GM19023 (cell line): ENCODE measurements around the gene SLC12A2.

ENCODE experiments used
- ATAC-seq: cut with Tn5 transposase; IDR thresholded peaks from one replicate; pipeline ENCODE4 v1.9.1; 2021; ENCODE audit warnings: mild to moderate bottlenecking, moderate library complexity; ENCODE audit not compliant: unreplicated experiment

Gene SLC12A2

DNA sequence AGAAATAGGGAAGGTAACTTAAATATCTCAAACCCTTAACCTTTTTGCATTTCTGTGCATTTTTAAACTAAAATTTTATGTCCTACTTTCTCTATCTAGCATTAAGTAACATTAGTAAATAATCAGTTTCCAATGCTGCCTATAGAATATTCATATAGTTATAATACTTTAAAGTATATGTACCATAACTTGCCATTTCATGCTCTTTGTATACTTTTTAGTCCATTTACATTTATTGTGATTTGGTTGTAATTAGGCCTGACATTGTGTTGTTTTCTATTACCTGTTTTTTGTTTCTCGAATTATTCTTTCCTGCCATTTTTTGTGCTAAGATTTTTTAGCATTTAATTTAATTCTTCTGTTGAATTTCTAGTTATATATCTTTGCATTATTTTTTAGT lies 13.7 kb downstream of the SLC12A2 start:
- ATAC-seq = no peak

- ATAC-seq = no peak
These were observed 14.2 kb downstream of the SLC12A2 start for GRCh38 chr5:128097781-128098180.

GRCh38 chr5:128099944-128100343 lies 16.4 kb downstream of the SLC12A2 start:
- no peak for ATAC-seq

GRCh38 chr5:128100860-128101557 lies 17.4 kb downstream of the SLC12A2 start:
- no peak for ATAC-seq

DNA sequence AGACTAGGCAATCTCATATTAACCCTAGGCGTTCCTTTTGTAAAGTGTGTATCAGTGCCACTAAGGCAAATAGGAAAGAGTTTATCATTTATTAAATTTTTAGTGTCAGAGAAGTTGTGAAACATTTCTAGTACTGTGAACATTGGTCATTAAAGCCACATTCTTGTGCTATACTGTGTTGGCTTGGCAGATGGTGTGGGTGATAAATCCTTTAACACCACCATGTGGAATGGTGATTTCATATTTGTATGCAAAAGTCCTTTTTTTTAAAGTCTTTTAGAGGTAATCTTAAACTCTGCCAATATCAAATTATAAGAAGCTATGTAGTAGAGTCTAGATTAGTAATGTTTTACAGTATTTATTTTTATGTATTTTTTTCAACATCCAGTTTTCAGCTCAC lies 18.1 kb downstream of the SLC12A2 start:
- ATAC-seq = no peak

DNA sequence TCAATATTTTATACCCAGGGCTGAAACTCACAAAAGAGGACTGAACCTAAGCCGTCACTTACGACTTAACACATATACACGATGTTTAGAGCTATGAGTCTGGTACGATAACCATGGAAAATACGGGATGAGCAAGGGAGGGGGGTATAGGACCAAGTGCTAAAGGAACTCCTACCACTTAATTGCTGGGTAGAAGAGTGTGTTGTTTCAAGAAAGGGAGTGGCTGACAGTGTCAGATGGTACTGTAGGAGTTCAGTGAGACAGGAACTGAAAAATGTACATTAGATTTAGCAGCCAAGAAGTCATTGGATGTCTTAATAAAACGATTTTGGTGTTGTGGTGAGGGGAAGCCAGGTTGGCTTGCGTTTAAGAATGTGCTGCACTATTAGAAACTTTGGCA lies 21.6 kb downstream of the SLC12A2 start:
- no peak for ATAC-seq

DNA sequence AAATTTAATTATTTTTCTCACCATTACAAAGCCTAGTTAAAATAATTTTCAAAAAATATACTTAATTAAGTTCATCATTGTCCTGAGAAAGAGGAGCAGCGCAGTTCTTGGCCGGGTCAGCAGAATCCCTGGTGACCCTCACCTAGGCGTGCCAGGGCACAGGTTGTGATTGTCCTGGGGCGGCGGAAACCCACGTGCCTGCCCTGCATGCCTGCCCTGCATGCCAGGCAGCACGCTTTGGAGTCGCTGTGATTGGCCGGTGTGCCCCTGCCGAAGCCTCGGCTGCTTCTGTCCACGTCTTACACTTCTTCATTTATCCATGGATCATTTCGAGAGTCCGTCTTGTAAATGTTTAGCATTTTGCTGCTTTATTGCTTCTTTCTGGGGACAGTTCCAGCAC lies 25.6 kb downstream of the SLC12A2 start:
- ATAC-seq = no peak

DNA sequence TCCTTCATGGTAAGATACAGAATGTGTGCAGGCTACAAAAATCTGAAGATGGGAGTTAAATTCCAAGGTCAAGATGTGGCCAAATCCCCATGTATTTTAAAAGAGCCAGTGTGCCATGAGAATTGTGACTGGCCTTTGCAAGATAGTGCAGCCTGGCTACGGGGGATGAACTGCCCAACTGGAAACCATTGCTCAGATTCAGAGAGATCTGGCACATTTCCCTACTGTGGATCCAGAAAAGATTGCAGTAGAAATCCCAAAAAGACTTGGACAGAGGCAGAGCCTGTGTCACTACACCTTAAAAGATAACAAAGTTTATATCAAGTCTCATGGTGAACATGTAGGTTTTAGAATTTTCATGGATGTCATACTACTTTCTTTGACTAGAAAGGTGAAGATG lies 26.2 kb downstream of the SLC12A2 start:
- ATAC-seq = no peak

GRCh38 chr5:128111818-128112448 lies 28.4 kb downstream of the SLC12A2 start:
- ATAC-seq = no peak

DNA sequence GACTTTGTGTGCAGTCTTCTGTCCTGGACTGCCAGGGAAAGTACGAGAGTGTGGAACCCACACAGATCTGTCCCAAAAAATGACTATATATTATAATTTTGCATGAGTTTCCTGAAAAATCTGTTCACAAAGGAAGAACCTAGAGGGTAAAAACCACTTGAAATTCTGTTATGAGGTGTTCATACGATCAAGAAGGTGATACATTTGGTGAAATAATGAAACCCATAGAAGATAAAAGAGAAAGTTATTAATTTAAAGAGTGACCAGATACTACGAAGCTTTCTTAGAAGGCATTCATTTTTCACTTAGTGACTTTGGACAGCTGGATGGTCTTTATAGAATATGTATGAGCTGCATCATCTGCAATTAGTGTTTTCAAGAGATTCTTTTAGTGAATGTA lies 32.9 kb downstream of the SLC12A2 start:
- ATAC-seq = no peak

DNA sequence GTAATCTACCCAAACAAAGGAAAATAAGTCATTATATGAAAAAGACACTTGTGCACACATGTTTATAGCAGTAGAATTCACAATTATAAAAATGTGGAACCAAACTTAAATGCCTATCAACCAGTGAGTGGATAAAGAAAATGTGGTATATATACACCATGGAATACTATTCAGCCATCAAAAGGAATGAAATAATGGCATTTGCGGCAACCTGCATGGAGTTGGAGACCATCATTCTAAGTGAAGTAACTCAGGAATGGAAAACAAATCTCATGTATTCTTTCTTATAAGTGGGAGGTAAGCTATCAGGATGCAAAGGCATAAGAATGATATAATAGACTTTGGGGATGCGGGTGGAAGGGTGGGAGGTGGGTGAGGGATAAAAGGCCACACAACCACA lies 34.6 kb downstream of the SLC12A2 start:
- ATAC-seq = no peak

- ATAC-seq = no peak
These were observed 38.1 kb downstream of the SLC12A2 start for GRCh38 chr5:128121651-128122050.

DNA sequence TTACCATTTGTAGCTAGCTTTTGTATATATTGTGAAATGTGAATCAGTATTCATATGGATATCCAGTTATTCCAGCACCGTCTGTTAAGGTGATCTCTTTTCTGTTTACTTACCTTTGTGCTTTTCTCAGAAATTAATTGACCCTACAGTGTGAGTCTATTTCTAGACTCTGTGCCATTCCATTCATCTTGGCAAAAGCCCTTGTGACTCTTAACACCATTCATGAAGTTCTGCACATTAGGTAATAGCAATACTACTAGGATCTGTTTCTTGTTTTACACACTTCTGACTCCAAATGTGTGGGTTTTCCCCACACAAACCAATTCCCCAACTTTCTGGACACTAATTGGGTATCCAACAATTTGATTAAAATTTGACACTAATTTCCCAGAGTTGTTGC lies 40.4 kb downstream of the SLC12A2 start:
- no peak for ATAC-seq

GRCh38 chr5:128126241-128126640 lies 42.7 kb downstream of the SLC12A2 start:
- ATAC-seq = no peak

DNA sequence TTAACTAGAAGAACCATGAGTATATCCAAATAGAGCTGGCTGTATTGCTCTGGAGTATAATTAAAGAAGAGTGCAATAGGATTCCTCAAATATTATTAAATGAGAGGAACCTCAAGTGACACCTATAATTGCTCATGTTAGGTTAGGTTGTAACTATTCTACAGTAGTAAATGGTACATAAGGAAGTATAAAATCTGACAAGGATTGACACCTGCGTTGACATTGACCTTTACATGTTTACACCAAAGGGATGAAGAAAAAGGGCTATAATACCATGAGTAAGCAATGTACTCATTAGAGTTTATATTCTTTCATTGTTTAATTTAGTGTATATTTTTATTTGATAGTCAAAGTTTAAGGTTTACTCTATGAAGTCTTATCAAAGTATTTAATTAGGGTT lies 48.9 kb downstream of the SLC12A2 start:
- no peak for ATAC-seq

GRCh38 chr5:128135286-128135685 lies 51.7 kb downstream of the SLC12A2 start:
- ATAC-seq = no peak

DNA sequence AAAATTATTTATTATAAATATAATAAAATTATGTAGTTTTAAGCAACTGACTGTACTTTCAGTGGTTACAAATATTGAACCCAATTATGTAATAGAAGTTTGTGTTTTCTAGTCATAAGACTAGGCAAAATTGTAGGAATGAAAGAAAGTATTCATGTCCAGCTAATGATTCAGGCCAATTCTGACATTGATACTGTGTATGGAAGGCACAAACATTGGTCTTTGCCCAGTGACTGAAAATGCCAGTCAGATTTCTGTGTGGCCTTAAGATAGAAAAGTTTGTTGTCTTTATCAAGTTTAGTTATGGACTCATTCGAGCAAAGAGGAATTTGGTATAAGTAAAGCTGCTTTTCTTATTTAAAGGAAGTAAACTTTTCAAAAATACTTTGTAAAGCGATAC lies 60.3 kb downstream of the SLC12A2 start:
- ATAC-seq = no peak

DNA sequence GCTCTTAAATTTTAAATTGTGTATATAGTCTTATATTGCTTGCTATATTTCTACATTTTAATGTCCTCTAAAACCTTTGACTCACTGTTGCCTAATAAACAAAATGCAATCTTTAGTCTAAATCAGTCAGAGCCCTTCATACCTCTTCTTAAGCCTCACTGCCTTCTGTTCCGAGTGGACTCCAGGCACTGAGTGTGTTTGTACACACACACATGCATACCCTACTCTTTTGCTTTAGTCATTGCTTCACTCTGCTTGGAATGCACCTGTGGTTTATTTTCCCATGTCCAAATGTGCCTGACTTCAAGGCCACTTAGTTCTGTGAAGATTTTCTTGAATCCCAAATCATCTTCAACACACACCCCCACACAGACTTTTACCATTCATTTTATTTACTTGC lies 60.9 kb downstream of the SLC12A2 start:
- no peak for ATAC-seq

- ATAC-seq = no peak
These were observed 63.1 kb downstream of the SLC12A2 start for GRCh38 chr5:128146671-128147070.

DNA sequence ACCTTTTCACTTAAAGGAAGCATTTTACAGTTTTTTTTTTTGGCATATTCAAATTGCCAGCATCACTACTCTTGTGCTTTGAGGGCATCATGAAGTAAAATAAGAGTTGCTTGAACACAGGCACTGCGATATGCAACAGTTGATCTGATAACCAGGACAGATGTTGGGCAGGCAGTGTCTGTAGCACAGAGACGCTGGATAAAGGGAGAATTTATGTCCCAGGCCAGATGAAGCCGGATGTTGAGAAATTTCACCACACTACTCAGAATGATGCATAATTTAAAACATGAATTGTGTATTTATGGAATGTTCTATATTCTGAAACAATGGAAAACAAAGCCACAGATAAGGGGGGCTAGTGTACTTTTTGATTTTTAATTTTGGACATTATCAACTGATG lies 71.4 kb downstream of the SLC12A2 start:
- ATAC-seq = no peak

- ATAC-seq = no peak
These were observed 72.2 kb downstream of the SLC12A2 start for GRCh38 chr5:128155776-128156175.

- no peak for ATAC-seq
These were observed 73.0 kb downstream of the SLC12A2 start for GRCh38 chr5:128156521-128156920.

DNA sequence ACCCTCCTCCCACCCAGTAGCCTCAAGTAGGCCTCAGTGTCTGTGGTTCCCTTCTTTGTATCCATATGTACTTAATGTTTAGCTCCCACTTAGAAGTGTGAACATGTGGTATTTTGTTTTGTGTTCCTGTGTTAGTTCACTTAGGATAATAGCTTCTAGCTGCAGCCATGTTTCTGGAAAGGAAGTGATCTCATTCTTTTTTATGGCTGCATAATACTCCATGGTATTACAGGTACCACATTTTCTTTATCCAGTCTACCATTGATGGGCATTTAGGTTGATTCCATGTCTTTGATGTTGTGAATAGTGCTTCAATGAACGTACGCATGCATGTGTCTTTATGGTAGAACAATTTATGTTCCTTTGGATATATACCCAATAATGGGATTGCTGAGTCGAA lies 74.8 kb downstream of the SLC12A2 start:
- no peak for ATAC-seq
